MV-4-11 (cell line): ENCODE data around the gene C3orf80.
"Not testable (repeated sequence)": the region's sequence is repeated elsewhere in the genome, so short reads cannot be mapped to it uniquely, and the experiment has no call there.

ENCODE experiments used
- DNase-seq: peaks from one replicate; lab custom pipeline; 2025; lab: John Stamatoyannopoulos, UW

The C3orf80 gene

GRCh38 chr3:160225176-160226025, at the start of gene C3orf80:
Gene C3orf80, plus strand, starts transcription at chr3:160225422. Its CDS starts 214 bp downstream, at chr3:160225636.
- DNase-seq = peak; percentile 45

GRCh38 chr3:160176923-160177322, 48.3 kb upstream of the C3orf80 start:
- DNase-seq = no peak

- not testable (repeated sequence) for DNase-seq
Measured at GRCh38 chr3:160178661-160179060, 46.6 kb upstream of the C3orf80 start.

GRCh38 chr3:160179403-160179802, 45.8 kb upstream of the C3orf80 start:
- DNase-seq = not testable (repeated sequence)

GRCh38 chr3:160179906-160180305, 45.3 kb upstream of the C3orf80 start:
- DNase-seq = no peak

- DNase-seq = peak; percentile 47
Measured at GRCh38 chr3:160180581-160181216, 44.5 kb upstream of the C3orf80 start.

GRCh38 chr3:160183345-160184076, 41.7 kb upstream of the C3orf80 start:
- peak; percentile 43 for DNase-seq

GRCh38 chr3:160184655-160185054, 40.6 kb upstream of the C3orf80 start:
- peak; percentile 61 for DNase-seq

GRCh38 chr3:160185751-160186150, 39.5 kb upstream of the C3orf80 start:
- DNase-seq = no peak

GRCh38 chr3:160187288-160187687, 37.9 kb upstream of the C3orf80 start:
- DNase-seq = no peak

GRCh38 chr3:160192310-160193029, 32.8 kb upstream of the C3orf80 start:
- no peak for DNase-seq

GRCh38 chr3:160193644-160194192, 31.5 kb upstream of the C3orf80 start:
- no peak for DNase-seq

GRCh38 chr3:160194438-160194837, 30.8 kb upstream of the C3orf80 start:
- peak; percentile 5 for DNase-seq

GRCh38 chr3:160195106-160195505, 30.1 kb upstream of the C3orf80 start:
- DNase-seq = no peak

GRCh38 chr3:160196511-160197104, 28.6 kb upstream of the C3orf80 start:
- no peak for DNase-seq

- no peak for DNase-seq
Measured at GRCh38 chr3:160199108-160199507, 26.1 kb upstream of the C3orf80 start.

- no peak for DNase-seq
Measured at GRCh38 chr3:160200353-160200752, 24.9 kb upstream of the C3orf80 start.

- peak; percentile 71 for DNase-seq
Measured at GRCh38 chr3:160204396-160205011, 20.7 kb upstream of the C3orf80 start.

GRCh38 chr3:160205606-160206005, 19.6 kb upstream of the C3orf80 start:
- no peak for DNase-seq

GRCh38 chr3:160210341-160210740, 14.9 kb upstream of the C3orf80 start:
- peak; percentile 21 for DNase-seq

- peak; percentile 77 for DNase-seq
Measured at GRCh38 chr3:160210799-160211221, 14.4 kb upstream of the C3orf80 start.
